CD4-positive, alpha-beta T cell treated with Interleukin-10 for 1 hour (primary cell): ENCODE measurements around the gene TUBA1A.
"Not testable (repeated sequence)": the region's sequence is repeated elsewhere in the genome, so short reads cannot be mapped to it uniquely, and the experiment has no call there.

Source experiments
- DNase-seq: peaks from one replicate; pipeline ENCODE4 v3.0.0-alpha.2; 2020

TUBA1A gene

DNA sequence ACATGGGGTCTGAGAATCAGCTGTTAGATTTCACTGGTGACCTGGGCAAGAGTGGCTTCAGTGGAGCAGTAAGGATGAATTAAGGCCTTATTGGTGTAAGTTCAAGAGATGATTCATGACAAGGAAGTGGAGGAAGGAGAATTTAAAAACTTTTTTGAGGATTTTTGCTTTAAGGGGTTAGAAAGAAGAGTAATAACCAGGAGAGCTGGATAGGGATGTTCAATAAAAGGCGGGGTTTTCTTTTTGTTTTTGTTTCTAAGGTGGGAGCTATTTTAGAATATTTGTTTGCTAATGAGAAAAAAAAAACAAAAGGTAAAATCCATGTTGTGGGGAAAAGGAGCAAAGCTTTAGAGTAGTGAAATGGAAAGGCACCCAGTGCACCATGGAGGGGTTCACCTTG, 42.5 kb downstream of the TUBA1A start:
- DNase-seq = no peak

DNA sequence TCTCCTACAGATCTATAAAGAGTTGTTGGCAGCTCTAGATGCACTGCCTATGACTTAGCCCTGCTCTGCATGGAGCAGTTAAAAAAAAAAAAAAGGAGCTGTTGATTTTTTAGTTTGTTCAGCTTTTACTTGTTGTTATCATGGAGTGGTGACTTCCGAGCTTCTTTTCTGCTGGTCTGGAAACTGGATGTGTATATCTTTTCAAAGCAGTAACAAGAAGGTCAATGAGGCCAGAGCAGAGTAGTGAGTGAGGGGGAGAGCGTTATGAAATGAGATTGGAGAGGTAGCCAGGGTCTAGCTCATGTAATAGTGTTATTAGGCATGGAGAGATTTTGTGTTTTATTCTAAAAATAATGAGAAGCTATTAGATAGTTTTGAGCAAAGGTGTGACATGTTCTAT, 44.5 kb downstream of the TUBA1A start:
- no peak for DNase-seq

DNA sequence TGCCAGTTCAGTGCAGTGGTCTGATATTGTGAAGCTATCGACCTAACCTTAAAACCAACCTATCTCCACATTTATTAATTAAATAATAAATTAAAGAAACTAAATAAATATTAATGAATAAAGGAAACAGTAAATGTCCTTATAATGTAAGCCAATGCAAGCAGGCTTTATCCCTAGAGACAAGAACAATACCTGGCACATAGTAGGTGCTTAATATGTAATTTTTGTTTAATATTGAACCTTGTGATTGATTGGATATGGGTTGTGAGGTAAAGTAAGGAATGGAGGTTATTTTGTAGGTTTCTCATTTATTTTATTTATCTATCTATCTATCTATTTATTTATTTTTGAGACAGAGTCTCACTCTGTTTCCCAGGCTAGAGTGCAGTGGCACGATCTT, 49.9 kb downstream of the TUBA1A start:
- DNase-seq = no peak

DNA sequence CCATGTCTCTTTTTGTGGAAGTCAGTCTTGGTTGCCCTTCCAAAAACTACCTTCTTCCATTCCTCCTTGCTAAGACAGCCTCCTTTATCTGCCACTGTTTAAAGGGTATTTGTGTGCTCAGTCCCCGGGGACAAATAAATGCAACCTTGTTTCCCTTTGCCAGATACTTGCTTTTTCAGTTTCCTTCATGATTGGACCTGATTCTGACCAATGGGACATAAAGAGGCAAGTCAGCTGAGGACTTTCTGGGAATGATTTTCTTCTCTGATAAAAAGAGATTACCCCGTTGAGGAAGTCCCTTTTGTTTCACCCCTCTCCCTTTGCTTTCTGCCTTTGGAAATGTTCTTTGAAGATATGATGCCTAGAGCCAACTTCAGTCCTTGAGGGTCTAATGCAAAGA, 50.3 kb downstream of the TUBA1A start:
- no peak for DNase-seq

DNA sequence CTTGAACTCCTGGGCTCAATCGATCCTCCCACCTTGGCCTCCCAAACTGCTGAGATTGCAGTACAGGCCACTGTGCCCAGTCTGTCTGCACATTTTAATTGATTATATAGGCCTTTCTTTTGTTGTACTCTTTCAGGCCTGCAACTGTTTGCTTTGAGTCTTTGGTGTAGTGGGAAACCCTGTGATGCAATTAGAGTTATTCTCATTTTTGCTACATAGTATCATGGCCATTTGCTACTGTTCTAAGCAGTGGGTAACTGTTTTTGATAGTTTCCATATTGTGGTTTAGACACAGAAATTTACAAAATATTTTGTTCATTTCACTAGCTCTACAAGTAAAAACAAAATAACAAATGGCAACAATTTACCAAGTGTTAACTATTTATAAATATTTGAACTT, 51.4 kb downstream of the TUBA1A start:
- DNase-seq = no peak

DNA sequence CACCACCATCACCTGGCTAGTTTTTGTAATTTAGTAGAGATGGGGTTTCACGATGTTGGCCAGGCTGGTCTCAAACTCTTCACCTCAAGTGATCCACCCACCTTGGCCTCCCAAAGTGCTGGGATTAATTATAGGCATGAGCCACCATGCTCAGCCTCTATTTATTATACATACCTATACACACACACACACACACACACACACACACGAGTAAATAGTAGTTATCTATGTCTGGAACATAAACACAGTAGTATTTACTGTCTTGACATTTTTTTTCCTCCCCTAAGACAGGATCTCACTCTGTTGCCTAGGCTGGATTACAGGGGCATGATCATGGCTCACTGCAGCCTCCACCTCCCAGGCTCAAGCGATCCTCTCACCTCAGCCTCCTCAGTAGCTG, 51.9 kb downstream of the TUBA1A start:
- not testable (repeated sequence) for DNase-seq
